Activated CD4-positive, CD25-positive, alpha-beta regulatory T cell treated with anti-CD3 and anti-CD28 coated beads, Interleukin-2, amount 50 U/mL, for 72 hours (primary cell): Measurements from ENCODE around the gene LMAN2L.

Source experiments
- DNase-seq: peaks from one replicate; pipeline ENCODE4 v3.0.0; 2021

The LMAN2L gene

GRCh38 chr2:96760036-96760985 is 20.4 kb upstream of the LMAN2L start, which contains the start of gene CNNM4:
Gene CNNM4 (plus strand): TSS chr2:96760902. CDS start chr2:96761000, 98 bp downstream.
- peak; percentile 89 for DNase-seq

- DNase-seq: no peak
These were observed 19.7 kb upstream of the LMAN2L start for GRCh38 chr2:96759548-96759947.

- no peak for DNase-seq
These were observed 19.1 kb upstream of the LMAN2L start for GRCh38 chr2:96758987-96759386.

GRCh38 chr2:96757477-96757860 is 17.6 kb upstream of the LMAN2L start:
- no peak for DNase-seq

GRCh38 chr2:96756788-96757476 is 17.1 kb upstream of the LMAN2L start:
- DNase-seq: no peak

GRCh38 chr2:96754317-96754716 is 14.5 kb upstream of the LMAN2L start:
- no peak for DNase-seq

- no peak for DNase-seq
These were observed 13.9 kb upstream of the LMAN2L start for GRCh38 chr2:96753661-96754282.

GRCh38 chr2:96751800-96752199 is 11.9 kb upstream of the LMAN2L start:
- DNase-seq: no peak

GRCh38 chr2:96747061-96747617 is 7.3 kb upstream of the LMAN2L start:
- no peak for DNase-seq

- DNase-seq: no peak
These were observed 710 bp downstream of the LMAN2L start for GRCh38 chr2:96739076-96739632.

- no peak for DNase-seq
These were observed 2.0 kb downstream of the LMAN2L start for GRCh38 chr2:96737831-96738230.

GRCh38 chr2:96737251-96737650 is 2.6 kb downstream of the LMAN2L start:
- no peak for DNase-seq

- no peak for DNase-seq
These were observed 4.8 kb downstream of the LMAN2L start for GRCh38 chr2:96734880-96735583.

GRCh38 chr2:96733931-96734330 is 5.9 kb downstream of the LMAN2L start:
- DNase-seq: no peak

- no peak for DNase-seq
These were observed 9.7 kb downstream of the LMAN2L start for GRCh38 chr2:96730212-96730611.

GRCh38 chr2:96729748-96730147 is 10.1 kb downstream of the LMAN2L start:
- no peak for DNase-seq

GRCh38 chr2:96727431-96727830 is 12.4 kb downstream of the LMAN2L start:
- no peak for DNase-seq

GRCh38 chr2:96726131-96726530 is 13.7 kb downstream of the LMAN2L start:
- no peak for DNase-seq

GRCh38 chr2:96716388-96716787 is 23.5 kb downstream of the LMAN2L start:
- no peak for DNase-seq

GRCh38 chr2:96715658-96716057 is 24.2 kb downstream of the LMAN2L start:
- no peak for DNase-seq

- no peak for DNase-seq
These were observed 28.9 kb downstream of the LMAN2L start for GRCh38 chr2:96710985-96711384.
